Testis (tissue), 3 donors: ENCODE measurements around the gene CDKL4. TPM values are rescaled to one million over a fixed set of nuclear protein-coding genes. Genes with fewer than 3 reads are reported as not detected.
A peak's percentile ranks its signal among the peaks of the same experiment; 100 is the strongest.
"Not testable (repeated sequence)": the region's sequence is repeated elsewhere in the genome, so short reads cannot be mapped to it uniquely, and the experiment has no call there.

ENCODE experiments used
- DNase-seq: peaks from one replicate; pipeline ENCODE4 v3.0.0-alpha.2; 2019
- H3K27ac ChIP-seq, 2 donors: fragments of 200-600 bp; sonication (generic); one replicate each; pipeline ENCODE4 v1.5.1; 2019
- H3K27me3 ChIP-seq: fragments of 200-600 bp; sonication (generic); one replicate; pipeline ENCODE4 v1.5.1; 2019
- H3K36me3 ChIP-seq: fragments of 200-600 bp; sonication (generic); one replicate; pipeline ENCODE4 v1.5.1; 2017; ENCODE audit warnings: low read depth; ENCODE audit errors: missing control alignments
- H3K4me1 ChIP-seq: fragments of 200-600 bp; sonication (generic); one replicate; pipeline ENCODE4 v1.5.1; 2019
- H3K4me3 ChIP-seq, 2 donors: fragments of 200-600 bp; sonication (generic); one replicate each; pipeline ENCODE4 v1.5.1; 2017 to 2019
- H3K9me3 ChIP-seq: fragments of 200-600 bp; sonication (generic); one replicate; pipeline ENCODE4 v1.5.1; 2017
- CTCF ChIP-seq, 3 experiments: fragments of 450-650 bp in 2 of 3; fragments of 200-600 bp in 1 of 3; sonication (generic) in 1 of 3; IDR thresholded peaks; one replicate each; pipeline ENCODE4 v1.5.1; 2016 to 2019; ENCODE audit warnings: antibody characterized with exemption in 3 of 3, mild to moderate bottlenecking in 2 of 3, moderate library complexity in 1 of 3
- POLR2A ChIP-seq: fragments of 450-650 bp; IDR thresholded peaks from one replicate; pipeline ENCODE4 v1.6.1; 2017; ENCODE audit warnings: antibody characterized with exemption, mild to moderate bottlenecking, moderate library complexity
- WGBS, 2 donors: methylation state at CpG; one replicate each; pipeline ENCODE4 v1.1.5; 2018; 5-methylcytosine and 5-hydroxymethylcytosine counted together
- intact Hi-C: fragments of 100-400 bp; cut with DNase I; formaldehyde crosslinking; loops from one replicate; pipeline ENCODE4 v1.15.1; 2023; ENCODE audit warnings: low total_unique reads
- polyA plus RNA-seq: library from polyadenylated mRNA; stranded (reverse); fragments of 350-450 nt; fragmentation: Illumina TruSeq; extraction: RNeasy Lipid Tissue Mini Kit (QIAGEN cat#74804); gene quantifications from one replicate; pipeline ENCODE4 v1.2.3, GENCODE V29; 2014; ENCODE audit warnings: low read depth, low replicate concordance; ENCODE audit not compliant: insufficient read depth
- total RNA-seq, 2 donors: library from RNA; depleted of rRNA; stranded (reverse); fragments of >200 nt; gene quantifications; one replicate each; pipeline ENCODE4 v1.2.3, GENCODE V29; 2016

The CDKL4 gene
- total and polyA plus RNA-seq, 3 donors from 2014 or later = 2.3 to 4.2 (median 3.9) TPM

DNA sequence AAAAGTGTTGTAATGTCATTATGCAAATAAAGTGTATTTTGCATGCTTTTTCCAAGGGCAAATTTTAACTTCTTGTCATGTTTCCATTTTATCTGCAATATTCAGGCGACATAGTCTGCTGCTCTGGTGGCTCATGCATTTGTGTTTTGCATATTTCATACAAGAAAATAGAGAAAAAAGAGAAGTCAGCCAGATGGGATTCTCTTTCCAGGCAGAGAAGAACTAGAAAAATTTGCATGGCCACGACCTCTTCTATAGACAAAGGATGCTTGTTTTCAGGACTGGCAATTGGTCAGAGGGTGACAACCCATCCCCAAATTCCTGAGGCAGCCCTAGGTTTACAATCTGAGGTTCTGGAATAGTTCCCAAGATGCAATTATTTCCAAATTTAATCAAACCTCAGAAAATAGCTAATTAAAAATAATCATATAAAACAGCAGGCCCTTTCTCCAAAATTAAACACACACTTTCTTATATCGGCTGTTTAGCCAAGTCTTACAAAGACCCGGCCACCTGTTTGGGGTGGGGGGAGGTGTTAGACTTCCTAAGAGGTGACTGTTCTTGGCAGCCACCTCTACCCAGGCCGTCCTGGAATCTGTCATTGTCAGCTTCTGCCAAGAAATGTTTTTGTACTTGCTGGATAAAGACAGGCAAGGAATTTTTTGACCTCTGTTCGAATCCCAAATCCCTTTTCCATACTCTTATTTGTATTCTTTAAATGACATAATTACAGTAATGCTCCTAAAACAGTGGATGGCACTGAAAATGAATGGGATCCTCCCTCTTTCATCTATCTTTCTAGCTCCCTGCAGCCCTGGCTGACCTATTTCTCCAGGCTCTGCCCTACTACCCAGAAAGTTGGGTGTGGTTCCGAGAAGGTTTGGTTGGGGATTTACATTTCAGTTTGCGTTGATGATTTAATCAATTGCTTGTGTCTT is 102.2 kb downstream of the CDKL4 start:
- peak overlapping the region in 1 of 2 donors; percentile 17 for H3K27ac ChIP-seq
- no peak for DNase-seq
- H3K4me1 ChIP-seq = peaks cover 9% of the 10 kb centered on the region
- H3K9me3 ChIP-seq = no peaks in the 10 kb centered on the region
- no peak overlapping the region for H3K4me3 ChIP-seq
- no peaks in the 10 kb centered on the region for H3K36me3 ChIP-seq
- H3K27me3 ChIP-seq = no peaks in the 10 kb centered on the region
- TF ChIP-seq POLR2A = no peak
- no peak for TF ChIP-seq CTCF (IDR thresholded peaks at IDR 0.05)
- 47 to 48% methylated on average over 8 of the region's 8 CpGs for WGBS, 2 donors
- intact Hi-C loops = no loop called here

- DNase-seq, H3K9me3 ChIP-seq, H3K36me3 ChIP-seq, H3K27ac ChIP-seq, H3K4me3 ChIP-seq, intact Hi-C loops, H3K27me3 ChIP-seq, H3K4me1 ChIP-seq: not testable (repeated sequence)
- WGBS, 2 donors = 73 to 81% methylated on average over 7 of the region's 7 CpGs
Measured at GRCh38 chr2:39140948-39141333, 102.8 kb downstream of the CDKL4 start.

DNA sequence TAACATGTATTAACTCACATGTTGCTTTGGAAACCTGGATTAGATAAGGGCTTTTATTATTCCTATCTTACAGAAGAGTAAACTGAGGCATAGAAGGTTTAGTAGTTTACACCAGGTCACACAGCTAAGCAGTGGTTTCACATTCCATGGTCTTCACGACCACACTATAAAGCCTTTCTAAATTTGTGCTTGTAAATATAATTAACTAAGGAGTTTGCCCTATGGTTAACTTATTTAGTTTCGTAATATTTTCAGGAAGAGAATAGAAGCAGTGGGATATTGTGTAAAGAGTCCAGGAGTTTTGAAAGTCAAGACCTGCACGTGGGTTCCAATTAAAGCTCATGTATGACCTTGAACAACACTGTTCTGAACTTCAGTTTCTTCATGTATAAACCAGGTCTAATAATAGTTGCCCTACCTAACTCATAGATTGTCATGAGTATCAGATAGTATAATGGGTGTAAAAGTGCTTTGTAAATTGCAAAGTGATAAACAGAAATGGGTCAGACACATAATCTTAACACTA is 103.4 kb downstream of the CDKL4 start:
- intact Hi-C loops = no loop called here
- no peak overlapping the region for H3K4me3 ChIP-seq
- no peak for DNase-seq
- no peaks in the 10 kb centered on the region for H3K36me3 ChIP-seq
- H3K27ac ChIP-seq = no peak overlapping the region
- H3K27me3 ChIP-seq = no peaks in the 10 kb centered on the region
- no peak for TF ChIP-seq POLR2A
- no peak for TF ChIP-seq CTCF (IDR thresholded peaks at IDR 0.05)
- peaks cover 15% of the 10 kb centered on the region for H3K4me1 ChIP-seq
- no peaks in the 10 kb centered on the region for H3K9me3 ChIP-seq
- WGBS, 2 donors = 67 to 75% methylated on average over 3 of the region's 3 CpGs

DNA sequence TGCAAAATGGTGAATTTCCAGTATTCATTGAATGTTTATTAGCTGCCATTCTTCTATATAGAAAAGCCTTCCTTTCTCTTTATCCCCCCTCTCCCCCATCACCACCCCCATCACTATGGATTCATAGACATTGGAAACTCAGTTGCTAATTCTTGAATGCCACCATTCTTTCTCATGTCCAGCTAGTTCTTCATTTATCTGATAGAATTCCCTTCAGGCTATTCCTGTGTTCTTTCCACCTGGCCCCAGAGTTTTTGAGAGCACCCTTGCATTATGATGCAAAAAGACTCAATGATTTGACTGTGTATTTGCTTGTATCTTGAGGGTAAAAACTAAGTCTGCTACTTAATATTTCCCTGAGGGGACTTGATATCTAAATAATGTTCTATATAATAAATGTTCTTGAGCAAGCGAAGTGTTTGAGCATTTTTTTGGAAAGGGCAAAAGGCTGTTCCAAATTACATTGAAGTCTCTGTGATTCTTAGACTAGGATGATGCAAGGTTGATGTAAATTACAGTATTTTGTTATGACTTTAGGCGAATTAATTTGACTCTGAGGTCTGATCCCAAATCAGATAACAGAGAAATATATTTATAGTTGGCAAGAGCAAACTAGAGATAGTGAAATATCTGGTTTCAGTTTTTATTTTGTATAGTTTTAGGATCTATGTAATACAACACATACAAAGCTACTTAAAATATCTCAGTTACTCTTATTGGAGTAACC is 104.1 kb downstream of the CDKL4 start:
- Histone ChIP-seq H3K27me3 (no peaks in the 10 kb centered on the region), H3K4me3 (no peak overlapping the region), H3K9me3 (no peaks in the 10 kb centered on the region), H3K27ac (no peak overlapping the region), H3K36me3 (no peaks in the 10 kb centered on the region), H3K4me1 (peaks cover 16% of the 10 kb centered on the region)
- 51 to 70% methylated on average over 2 of the region's 2 CpGs for WGBS, 2 donors
- DNase-seq = no peak
- intact Hi-C loops = no loop called here
- no peak for TF ChIP-seq POLR2A
- no peak for TF ChIP-seq CTCF (IDR thresholded peaks at IDR 0.05)

- intact Hi-C loops = no loop called here
- Histone ChIP-seq H3K36me3 (no peaks in the 10 kb centered on the region), H3K27ac (no peak overlapping the region), H3K27me3 (no peaks in the 10 kb centered on the region), H3K4me3 (no peak overlapping the region), H3K9me3 (no peaks in the 10 kb centered on the region), H3K4me1 (peaks cover 16% of the 10 kb centered on the region)
- 90 to 93% methylated on average over 8 of the region's 8 CpGs for WGBS, 2 donors
- DNase-seq = no peak
- TF ChIP-seq CTCF (IDR thresholded peaks at IDR 0.05) = no peak
- no peak for TF ChIP-seq POLR2A
Measured at GRCh38 chr2:39138837-39139211, 104.9 kb downstream of the CDKL4 start.

GRCh38 chr2:39138187-39138836 is 105.5 kb downstream of the CDKL4 start:
- H3K36me3 ChIP-seq, intact Hi-C loops, H3K4me3 ChIP-seq, DNase-seq, H3K27me3 ChIP-seq, H3K27ac ChIP-seq, H3K9me3 ChIP-seq: not testable (repeated sequence)
- WGBS, 2 donors = 93 to 98% methylated on average over 18 of the region's 18 CpGs
- H3K4me1 ChIP-seq = peaks cover 16% of the 10 kb centered on the region
